Skeletal muscle tissue (tissue), 4 donors: Measurements from ENCODE around the gene ZNF513. TPM values are rescaled to one million over a fixed set of nuclear protein-coding genes. Genes with fewer than 3 reads are reported as not detected.

Experiments
- H3K27ac ChIP-seq: one replicate; pipeline ENCODE4 v1.7.0; 2013; ENCODE audit warnings: mild to moderate bottlenecking, low read depth, low read length, inconsistent platforms
- H3K27me3 ChIP-seq, 3 donors: one replicate each; pipeline ENCODE4 v1.7.0; 2013; ENCODE audit warnings: low read length in 3 of 3; ENCODE audit not compliant: control insufficient read depth in 3 of 3, insufficient read depth in 3 of 3
- H3K36me3 ChIP-seq, 3 donors: one replicate each; pipeline ENCODE4 v1.7.0; 2013; ENCODE audit warnings: low read length in 3 of 3; ENCODE audit not compliant: control insufficient read depth in 3 of 3, insufficient read depth in 3 of 3
- H3K4me1 ChIP-seq, 3 donors: one replicate each; pipeline ENCODE4 v1.7.0; 2013; ENCODE audit warnings: low read length in 3 of 3, mild to moderate bottlenecking in 3 of 3; ENCODE audit not compliant: control insufficient read depth in 3 of 3, insufficient read depth in 3 of 3
- H3K4me3 ChIP-seq, 3 donors: one replicate each; pipeline ENCODE4 v1.7.0; 2013; ENCODE audit warnings: low read length in 3 of 3
- H3K9ac ChIP-seq, 3 donors: one replicate each; pipeline ENCODE4 v1.7.0; 2013; ENCODE audit warnings: low read length in 3 of 3, mild to moderate bottlenecking in 3 of 3, moderate library complexity in 2 of 3, low read depth in 1 of 3
- H3K9me3 ChIP-seq, 3 donors: one replicate each; pipeline ENCODE4 v1.7.0; 2013; ENCODE audit warnings: low read length in 3 of 3; ENCODE audit not compliant: control insufficient read depth in 3 of 3
- total RNA-seq: library from RNA; depleted of rRNA; stranded (reverse); fragments of >200 nt; gene quantifications from one replicate; pipeline ENCODE4 v1.2.3, GENCODE V29; 2014
- donor health status: Osteomylitis.

ZNF513 gene
- total RNA-seq, 1 donor from 2014 or later = 7.3 TPM

DNA sequence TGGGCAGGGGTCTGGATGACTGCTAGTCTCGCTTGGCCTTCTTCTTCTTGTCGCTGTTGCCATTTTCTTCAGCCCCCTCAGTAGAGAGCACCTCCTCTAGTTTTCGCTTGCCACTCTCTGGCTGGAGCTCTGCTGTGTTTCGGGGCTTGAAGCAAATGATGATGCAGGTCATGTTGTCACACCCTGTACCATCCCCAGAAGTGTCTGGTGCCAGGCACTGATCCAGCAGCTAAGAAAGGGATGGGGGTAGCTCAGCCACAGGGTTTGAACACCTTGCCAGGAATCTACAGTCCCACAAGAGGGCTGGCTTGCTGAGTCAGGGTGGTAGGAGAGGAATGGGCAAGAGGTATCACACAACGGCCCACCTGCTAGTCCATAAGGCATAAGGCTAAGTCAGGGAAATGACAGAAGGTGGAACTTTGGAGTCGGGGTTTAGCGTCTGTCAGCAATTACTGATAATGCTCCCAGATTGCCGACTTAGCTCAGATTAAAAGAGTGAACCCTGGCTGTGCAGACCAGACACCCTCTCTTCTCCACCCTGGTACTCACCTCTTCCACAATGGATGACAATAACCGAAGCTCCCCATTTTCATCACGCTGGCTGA lies 1.1 kb upstream of the ZNF513 start:
- H3K4me3 ChIP-seq = peak overlapping the region; percentile 79 to 90 (median 84)
- peak overlapping the region; percentile 95 for H3K27ac ChIP-seq
- peaks cover 50 to 64% (median 55%) of the 10 kb centered on the region in 3 donors for H3K36me3 ChIP-seq
- no peaks in the 10 kb centered on the region for H3K27me3 ChIP-seq
- peak overlapping the region; percentile 84 to 92 (median 87) for H3K9ac ChIP-seq
- H3K4me1 ChIP-seq = peaks cover 19 to 27% (median 21%) of the 10 kb centered on the region in 3 donors
- no peaks in the 10 kb centered on the region for H3K9me3 ChIP-seq

DNA sequence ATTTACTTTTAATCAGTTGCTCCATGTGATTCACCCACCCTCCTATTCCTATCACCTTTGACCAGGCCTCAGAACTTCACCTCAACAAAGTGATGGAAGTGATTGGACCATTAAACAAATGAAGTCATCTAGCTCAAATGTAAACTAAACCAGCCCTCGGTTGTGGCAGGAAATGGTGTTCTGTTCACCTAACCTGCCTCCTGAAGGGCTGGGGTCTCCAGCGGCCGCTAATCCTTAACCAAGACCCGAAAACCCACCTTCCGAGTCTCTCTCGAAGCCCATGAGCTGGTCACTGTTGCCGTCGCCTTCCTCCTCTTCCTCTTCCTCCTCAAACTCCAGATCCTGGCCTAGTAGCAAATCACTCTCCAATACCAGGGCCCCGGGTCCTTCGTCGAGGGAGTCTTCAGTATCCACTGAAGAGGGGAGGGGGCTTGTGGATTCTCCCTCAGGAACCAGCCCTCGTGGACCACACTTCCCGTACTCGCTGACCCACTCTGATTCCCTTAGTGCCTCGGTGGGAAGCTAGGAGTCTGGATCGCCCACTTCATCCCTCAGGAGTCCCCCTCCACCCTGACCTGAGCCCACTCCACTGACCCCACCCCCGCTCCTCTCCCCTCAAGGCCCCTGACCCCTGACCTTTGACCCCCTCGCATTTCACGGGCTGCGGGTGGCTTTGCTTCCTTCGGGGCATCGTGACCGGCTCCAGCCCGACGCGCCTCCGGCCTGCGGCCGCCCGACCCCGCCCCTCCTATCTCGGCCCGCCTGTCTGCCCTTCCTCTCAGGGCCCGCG lies 503 bp downstream of the ZNF513 start:
- H3K4me1 ChIP-seq = peaks cover 19 to 27% (median 21%) of the 10 kb centered on the region in 3 donors
- H3K9ac ChIP-seq = peak overlapping the region; percentile 91 to 94 (median 92)
- peak overlapping the region; percentile 79 for H3K27ac ChIP-seq
- no peaks in the 10 kb centered on the region for H3K9me3 ChIP-seq
- H3K4me3 ChIP-seq = peak overlapping the region; percentile 84 to 88 (median 84)
- H3K27me3 ChIP-seq = no peaks in the 10 kb centered on the region
- peaks cover 61 to 68% (median 64%) of the 10 kb centered on the region in 3 donors for H3K36me3 ChIP-seq

DNA sequence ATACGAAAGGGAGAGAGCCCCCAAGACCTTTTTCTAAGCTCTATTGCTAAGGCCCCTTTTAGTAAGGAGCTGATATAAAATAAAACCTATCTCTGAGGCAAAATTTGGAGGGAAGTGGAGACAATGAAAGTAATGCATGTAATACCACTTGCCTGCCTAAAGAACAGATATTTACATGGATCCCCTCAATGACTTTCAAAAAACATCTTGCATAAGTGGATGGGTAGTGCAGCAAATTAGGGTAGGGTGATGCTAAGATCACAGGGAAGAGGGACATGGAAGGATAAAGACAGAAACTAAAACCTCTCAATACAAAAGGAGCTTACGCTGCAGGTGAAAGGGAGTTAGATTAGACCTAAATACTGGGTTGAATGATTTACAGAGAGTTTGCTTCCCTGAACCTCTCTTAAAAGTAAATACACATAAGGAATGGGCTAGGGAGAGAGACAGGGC lies 1.1 kb downstream of the ZNF513 start:
- Histone ChIP-seq H3K9ac (peak overlapping the region; percentile 91 to 94 (median 92)), H3K9me3 (no peaks in the 10 kb centered on the region), H3K4me3 (peak overlapping the region; percentile 84 to 88 (median 84)), H3K27me3 (no peaks in the 10 kb centered on the region), H3K36me3 (peaks cover 61 to 68% (median 64%) of the 10 kb centered on the region in 3 donors), H3K4me1 (peaks cover 19 to 27% (median 21%) of the 10 kb centered on the region in 3 donors), H3K27ac (peak overlapping the region; percentile 79)

DNA sequence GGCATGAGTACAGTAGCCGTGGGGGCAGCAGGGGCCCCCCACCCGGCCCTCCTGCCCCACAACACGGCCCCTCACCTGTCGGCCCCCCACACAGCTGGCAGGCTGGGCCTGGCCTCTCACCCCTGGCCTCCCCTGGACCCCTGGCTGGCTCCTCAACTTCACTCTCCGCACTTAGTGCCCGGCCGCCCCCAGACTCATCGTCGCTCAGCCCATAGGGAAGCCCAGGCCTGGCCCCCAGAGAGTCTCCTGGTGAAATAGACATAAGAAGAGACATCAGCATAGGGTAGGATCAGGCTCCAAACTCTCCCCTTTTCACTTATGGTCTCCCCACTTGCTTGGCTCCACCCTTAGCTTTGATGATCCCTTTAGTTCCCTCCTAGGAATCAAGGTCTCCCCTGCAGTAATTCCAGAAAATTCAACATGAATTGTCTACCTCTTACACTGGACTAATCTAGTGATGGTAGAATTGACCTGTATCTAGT lies 1.7 kb downstream of the ZNF513 start:
- no peaks in the 10 kb centered on the region for H3K27me3 ChIP-seq
- H3K9ac ChIP-seq = no peak overlapping the region
- H3K36me3 ChIP-seq = peaks cover 61 to 68% (median 62%) of the 10 kb centered on the region in 3 donors
- no peak overlapping the region for H3K27ac ChIP-seq
- H3K9me3 ChIP-seq = no peaks in the 10 kb centered on the region
- H3K4me1 ChIP-seq = peaks cover 19 to 27% (median 21%) of the 10 kb centered on the region in 3 donors
- no peak overlapping the region for H3K4me3 ChIP-seq

DNA sequence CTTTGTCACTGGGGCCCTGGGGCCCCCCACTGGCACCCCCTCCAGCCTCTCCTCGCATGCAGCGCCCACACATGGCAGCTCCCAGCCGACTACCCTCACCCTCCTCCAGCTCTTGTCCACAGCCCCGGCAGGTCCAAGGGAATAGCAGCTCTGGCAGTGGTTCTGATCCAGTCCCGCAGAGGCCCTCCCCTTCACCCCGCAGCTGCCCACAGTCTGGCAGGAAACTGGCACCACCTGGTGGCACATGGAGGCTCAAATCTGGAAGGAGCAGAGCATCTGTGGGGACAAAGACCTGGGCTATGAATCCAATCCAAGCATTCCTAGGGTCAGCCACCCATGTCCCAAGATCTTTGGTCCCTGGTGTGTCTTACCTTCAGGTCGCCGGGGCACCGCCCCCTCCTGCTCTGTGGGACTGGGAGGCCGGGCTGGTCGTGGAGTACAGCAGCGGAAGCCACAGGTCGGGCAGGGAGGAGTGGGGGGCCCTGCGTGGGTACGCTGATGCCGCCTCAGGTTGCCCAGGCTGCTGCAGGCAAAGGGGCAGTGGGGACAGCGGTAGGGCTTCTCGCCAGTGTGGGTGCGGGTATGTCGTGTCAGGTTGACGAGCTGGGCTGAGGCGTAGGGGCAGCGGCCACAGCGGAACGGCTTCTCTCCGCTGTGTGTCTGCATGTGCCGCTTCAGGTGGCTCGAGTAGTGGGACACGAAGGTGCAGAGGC lies 2.3 kb downstream of the ZNF513 start:
- Histone ChIP-seq H3K9ac (no peak overlapping the region), H3K27ac (no peak overlapping the region)

DNA sequence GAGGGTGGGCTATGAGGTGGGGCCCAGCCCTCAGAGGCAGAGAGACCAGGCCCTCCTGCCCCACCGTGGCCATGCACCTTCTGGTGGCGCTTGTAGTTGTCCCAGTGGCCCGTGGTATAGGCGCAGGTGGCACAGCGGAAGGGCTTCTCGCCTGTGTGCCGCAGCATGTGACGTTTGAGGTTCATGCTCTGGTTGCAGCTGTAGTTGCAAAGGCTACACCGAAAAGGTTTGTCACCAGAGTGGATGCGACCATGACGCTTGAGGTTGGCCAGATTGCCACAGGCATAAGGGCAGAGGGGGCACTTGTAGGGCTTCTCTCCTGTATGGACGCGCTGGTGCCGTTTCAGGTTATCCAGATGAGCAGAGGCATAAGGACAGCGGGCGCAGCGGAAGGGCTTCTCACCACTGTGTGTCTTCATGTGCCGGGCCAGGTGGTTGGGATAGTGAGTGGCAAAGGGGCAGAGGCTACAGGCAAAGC lies 2.9 kb downstream of the ZNF513 start:
- Histone ChIP-seq H3K36me3 (peaks cover 64 to 71% (median 64%) of the 10 kb centered on the region in 3 donors), H3K4me1 (peaks cover 22 to 32% (median 23%) of the 10 kb centered on the region in 3 donors), H3K4me3 (no peak overlapping the region), H3K9ac (no peak overlapping the region), H3K27me3 (no peaks in the 10 kb centered on the region), H3K9me3 (no peaks in the 10 kb centered on the region), H3K27ac (no peak overlapping the region)

More for the DNA sequence above, 2.3 kb downstream of the ZNF513 start:
- Histone ChIP-seq H3K36me3 (peaks cover 61 to 68% (median 61%) of the 10 kb centered on the region in 3 donors), H3K4me1 (peaks cover 19 to 27% (median 21%) of the 10 kb centered on the region in 3 donors), H3K4me3 (no peak overlapping the region), H3K9me3 (no peaks in the 10 kb centered on the region), H3K27me3 (no peaks in the 10 kb centered on the region)

DNA sequence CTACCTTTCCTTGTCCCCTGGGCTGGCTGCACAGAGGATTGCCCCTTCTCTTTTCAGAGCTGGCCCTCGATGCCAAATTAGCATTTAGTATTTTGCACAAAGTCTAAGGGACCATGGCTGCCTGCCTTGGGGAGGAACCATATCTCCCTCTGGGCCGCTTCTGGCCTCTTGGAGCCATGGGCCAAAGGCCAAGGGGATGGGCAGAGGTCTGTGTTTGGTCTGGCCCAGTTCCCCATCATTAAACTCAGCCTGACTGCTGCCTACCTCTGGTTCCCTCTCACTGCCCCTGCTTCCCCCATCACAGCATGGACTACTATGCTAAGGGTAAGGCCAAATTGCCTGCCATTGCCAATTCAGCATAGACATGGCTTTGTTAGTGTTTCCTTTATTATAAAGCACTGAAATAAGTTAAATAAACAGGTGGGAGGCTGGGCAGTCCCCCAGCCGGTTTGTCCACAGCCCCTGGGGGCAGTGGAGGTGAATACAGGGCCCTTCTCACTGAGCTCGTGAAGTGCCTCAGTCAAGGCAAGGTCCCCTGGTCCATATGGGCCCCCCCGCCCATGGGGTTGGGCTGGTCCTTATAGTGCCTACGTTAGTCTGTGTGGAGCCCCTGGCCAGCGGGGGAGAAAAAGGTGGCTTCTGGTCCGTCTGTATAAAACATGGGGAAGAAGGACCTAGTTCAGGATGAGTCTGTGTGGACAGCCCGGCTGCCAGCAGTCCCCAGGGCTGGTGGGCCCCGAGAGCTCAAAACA lies 3.5 kb downstream of the ZNF513 start:
- H3K9me3 ChIP-seq = no peaks in the 10 kb centered on the region

DNA sequence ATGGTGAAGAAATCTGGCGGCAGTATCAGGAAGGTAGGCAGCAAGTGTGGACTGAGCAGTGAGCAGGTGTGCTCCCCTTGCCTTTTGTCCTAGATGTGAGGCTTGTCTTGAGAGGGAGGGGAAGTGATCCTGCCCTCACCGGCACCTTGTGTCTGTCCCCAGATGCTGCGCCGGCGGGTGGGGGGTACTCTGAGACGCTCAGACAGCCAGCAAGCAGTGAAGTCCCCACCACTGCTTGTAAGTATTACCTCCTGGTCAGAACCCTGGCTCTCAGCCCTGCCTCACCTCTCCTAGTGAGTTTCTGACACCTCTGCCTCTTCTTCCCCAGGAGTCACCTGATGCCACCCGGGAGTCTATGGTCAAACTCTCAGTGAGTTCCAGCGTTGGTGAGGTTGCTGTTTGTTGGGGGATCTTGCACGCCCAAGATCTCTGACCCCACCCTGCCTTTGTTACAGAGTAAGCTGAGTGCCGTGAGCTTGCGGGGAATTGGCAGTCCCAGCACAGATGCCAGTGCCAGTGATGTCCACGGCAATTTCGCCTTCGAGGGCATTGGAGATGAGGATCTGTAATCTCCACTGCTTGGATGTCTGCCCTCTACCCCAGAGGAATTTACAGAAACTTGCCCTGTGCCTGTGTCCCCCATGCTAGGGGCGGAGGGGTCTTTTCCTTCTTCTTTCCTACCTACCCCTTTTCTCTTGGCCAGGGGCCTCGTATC lies 4.2 kb downstream of the ZNF513 start:
- Histone ChIP-seq H3K9ac (no peak overlapping the region), H3K27me3 (no peaks in the 10 kb centered on the region), H3K27ac (no peak overlapping the region), H3K9me3 (no peaks in the 10 kb centered on the region), H3K36me3 (peaks cover 54 to 60% (median 55%) of the 10 kb centered on the region in 3 donors), H3K4me3 (no peak overlapping the region), H3K4me1 (peaks cover 30 to 40% (median 30%) of the 10 kb centered on the region in 3 donors)

More for the DNA sequence above, 3.5 kb downstream of the ZNF513 start:
- H3K36me3 ChIP-seq = peaks cover 59 to 67% (median 63%) of the 10 kb centered on the region in 3 donors
- no peak overlapping the region for H3K27ac ChIP-seq
- H3K9ac ChIP-seq = no peak overlapping the region
- H3K4me1 ChIP-seq = peaks cover 26 to 38% (median 27%) of the 10 kb centered on the region in 3 donors
- no peaks in the 10 kb centered on the region for H3K27me3 ChIP-seq
- H3K4me3 ChIP-seq = no peak overlapping the region
